Activated naive CD4-positive, alpha-beta T cell treated with anti-CD3 and anti-CD28 coated beads, Interleukin-2, amount 10 ng/mL, durations not matched to agents 7 days and 5 days (primary cell): Measurements from ENCODE around the gene ARHGAP22.

Experiments used
- CTCF ChIA-PET: fragments of 350-600 bp; sonication (Branson Sonifier 250); formaldehyde crosslinking; loops from one replicate; lab custom pipeline; 2021; ENCODE audit warnings: antibody characterized with exemption; lab: Charles Lee
- DNase-seq: peaks from one replicate; pipeline ENCODE4 v3.0.0-alpha.2; 2020
- H3K27ac Mint-ChIP-seq: one replicate; pipeline ENCODE4 v1.8.0; 2021; ENCODE audit warnings: mild to moderate bottlenecking, moderate library complexity, mixed read lengths
- H3K27me3 Mint-ChIP-seq: one replicate; pipeline ENCODE4 v1.8.0; 2021; ENCODE audit warnings: mild to moderate bottlenecking, mixed read lengths
- H3K36me3 Mint-ChIP-seq: one replicate; pipeline ENCODE4 v1.8.0; 2021; ENCODE audit warnings: mixed read lengths
- H3K4me1 Mint-ChIP-seq: one replicate; pipeline ENCODE4 v1.8.0; 2021; ENCODE audit warnings: mixed read lengths
- H3K4me3 Mint-ChIP-seq: one replicate; pipeline ENCODE4 v1.8.0; 2021; ENCODE audit warnings: mild to moderate bottlenecking, moderate library complexity, mixed read lengths
- H3K9me3 Mint-ChIP-seq: one replicate; pipeline ENCODE4 v1.8.0; 2021; ENCODE audit warnings: mixed read lengths

Gene ARHGAP22

GRCh38 chr10:48492201-48492600 is 112.7 kb downstream of the ARHGAP22 start:
- CTCF ChIA-PET = no interaction called here
- no peaks in the 10 kb centered on the region for H3K9me3 Mint-ChIP-seq
- H3K4me1 Mint-ChIP-seq = peaks cover 23% of the 10 kb centered on the region
- no peak overlapping the region for H3K27ac Mint-ChIP-seq
- H3K27me3 Mint-ChIP-seq = peaks cover 41% of the 10 kb centered on the region
- no peak for DNase-seq
- H3K36me3 Mint-ChIP-seq = no peaks in the 10 kb centered on the region
- H3K4me3 Mint-ChIP-seq = no peak overlapping the region

GRCh38 chr10:48491392-48492139 is 113.3 kb downstream of the ARHGAP22 start:
- no peaks in the 10 kb centered on the region for H3K9me3 Mint-ChIP-seq
- peaks cover 23% of the 10 kb centered on the region for H3K4me1 Mint-ChIP-seq
- no peak overlapping the region for H3K27ac Mint-ChIP-seq
- peaks cover 42% of the 10 kb centered on the region for H3K27me3 Mint-ChIP-seq
- H3K36me3 Mint-ChIP-seq = no peaks in the 10 kb centered on the region
- no peak overlapping the region for H3K4me3 Mint-ChIP-seq
- CTCF ChIA-PET = no interaction called here
- DNase-seq = no peak

GRCh38 chr10:48490946-48491345 is 113.9 kb downstream of the ARHGAP22 start:
- Mint-ChIP-seq H3K36me3 (no peaks in the 10 kb centered on the region), H3K9me3 (no peaks in the 10 kb centered on the region), H3K27ac (no peak overlapping the region), H3K27me3 (peaks cover 42% of the 10 kb centered on the region), H3K4me1 (peaks cover 23% of the 10 kb centered on the region), H3K4me3 (no peak overlapping the region)
- no peak for DNase-seq
- CTCF ChIA-PET = no interaction called here

- H3K9me3 Mint-ChIP-seq = no peaks in the 10 kb centered on the region
- peaks cover 23% of the 10 kb centered on the region for H3K4me1 Mint-ChIP-seq
- no peaks in the 10 kb centered on the region for H3K36me3 Mint-ChIP-seq
- H3K27me3 Mint-ChIP-seq = peaks cover 42% of the 10 kb centered on the region
- no peak for DNase-seq
- H3K4me3 Mint-ChIP-seq = no peak overlapping the region
- CTCF ChIA-PET = no interaction called here
- H3K27ac Mint-ChIP-seq = no peak overlapping the region
These were observed 114.3 kb downstream of the ARHGAP22 start for GRCh38 chr10:48490571-48490940.

GRCh38 chr10:48489099-48489498 is 115.8 kb downstream of the ARHGAP22 start:
- peaks cover 42% of the 10 kb centered on the region for H3K27me3 Mint-ChIP-seq
- CTCF ChIA-PET = no interaction called here
- peaks cover 12% of the 10 kb centered on the region for H3K4me1 Mint-ChIP-seq
- no peaks in the 10 kb centered on the region for H3K36me3 Mint-ChIP-seq
- H3K27ac Mint-ChIP-seq = no peak overlapping the region
- H3K4me3 Mint-ChIP-seq = no peak overlapping the region
- no peaks in the 10 kb centered on the region for H3K9me3 Mint-ChIP-seq
- DNase-seq = no peak

GRCh38 chr10:48487244-48487643 is 117.6 kb downstream of the ARHGAP22 start:
- H3K4me3 Mint-ChIP-seq = no peak overlapping the region
- no peak for DNase-seq
- CTCF ChIA-PET = no interaction called here
- H3K4me1 Mint-ChIP-seq = no peaks in the 10 kb centered on the region
- no peaks in the 10 kb centered on the region for H3K9me3 Mint-ChIP-seq
- peaks cover 36% of the 10 kb centered on the region for H3K27me3 Mint-ChIP-seq
- no peak overlapping the region for H3K27ac Mint-ChIP-seq
- no peaks in the 10 kb centered on the region for H3K36me3 Mint-ChIP-seq

- peaks cover 44% of the 10 kb centered on the region for H3K27me3 Mint-ChIP-seq
- no peaks in the 10 kb centered on the region for H3K4me1 Mint-ChIP-seq
- H3K36me3 Mint-ChIP-seq = no peaks in the 10 kb centered on the region
- CTCF ChIA-PET = no interaction called here
- H3K27ac Mint-ChIP-seq = no peak overlapping the region
- DNase-seq = no peak
- H3K4me3 Mint-ChIP-seq = no peak overlapping the region
- no peaks in the 10 kb centered on the region for H3K9me3 Mint-ChIP-seq
These were observed 119.2 kb downstream of the ARHGAP22 start for GRCh38 chr10:48485711-48486110.

GRCh38 chr10:48484911-48485310 is 120.0 kb downstream of the ARHGAP22 start:
- H3K4me3 Mint-ChIP-seq = no peak overlapping the region
- H3K4me1 Mint-ChIP-seq = no peaks in the 10 kb centered on the region
- DNase-seq = no peak
- H3K9me3 Mint-ChIP-seq = no peaks in the 10 kb centered on the region
- peaks cover 43% of the 10 kb centered on the region for H3K27me3 Mint-ChIP-seq
- CTCF ChIA-PET = no interaction called here
- H3K27ac Mint-ChIP-seq = no peak overlapping the region
- H3K36me3 Mint-ChIP-seq = no peaks in the 10 kb centered on the region

- no peak for DNase-seq
- Mint-ChIP-seq H3K36me3 (no peaks in the 10 kb centered on the region), H3K4me1 (no peaks in the 10 kb centered on the region), H3K4me3 (no peak overlapping the region), H3K27ac (no peak overlapping the region), H3K9me3 (no peaks in the 10 kb centered on the region), H3K27me3 (peaks cover 46% of the 10 kb centered on the region)
- CTCF ChIA-PET = no interaction called here
These were observed 122.7 kb downstream of the ARHGAP22 start for GRCh38 chr10:48482207-48482606.

- H3K9me3 Mint-ChIP-seq = no peaks in the 10 kb centered on the region
- no peaks in the 10 kb centered on the region for H3K36me3 Mint-ChIP-seq
- H3K4me1 Mint-ChIP-seq = no peaks in the 10 kb centered on the region
- H3K27ac Mint-ChIP-seq = no peak overlapping the region
- CTCF ChIA-PET = no interaction called here
- no peak overlapping the region for H3K4me3 Mint-ChIP-seq
- peaks cover 48% of the 10 kb centered on the region for H3K27me3 Mint-ChIP-seq
- no peak for DNase-seq
These were observed 123.5 kb downstream of the ARHGAP22 start for GRCh38 chr10:48481385-48481784.

- CTCF ChIA-PET = no interaction called here
- no peak for DNase-seq
- no peaks in the 10 kb centered on the region for H3K4me1 Mint-ChIP-seq
- no peaks in the 10 kb centered on the region for H3K9me3 Mint-ChIP-seq
- no peak overlapping the region for H3K27ac Mint-ChIP-seq
- peaks cover 55% of the 10 kb centered on the region for H3K27me3 Mint-ChIP-seq
- no peaks in the 10 kb centered on the region for H3K36me3 Mint-ChIP-seq
- H3K4me3 Mint-ChIP-seq = no peak overlapping the region
These were observed 124.2 kb downstream of the ARHGAP22 start for GRCh38 chr10:48480397-48481374.

- Mint-ChIP-seq H3K4me1 (no peaks in the 10 kb centered on the region), H3K36me3 (no peaks in the 10 kb centered on the region), H3K27me3 (peaks cover 57% of the 10 kb centered on the region), H3K27ac (no peak overlapping the region), H3K9me3 (no peaks in the 10 kb centered on the region), H3K4me3 (no peak overlapping the region)
- DNase-seq = no peak
- CTCF ChIA-PET = no interaction called here
These were observed 125.7 kb downstream of the ARHGAP22 start for GRCh38 chr10:48478980-48479811.

- CTCF ChIA-PET = no interaction called here
- Mint-ChIP-seq H3K27me3 (peaks cover 56% of the 10 kb centered on the region), H3K27ac (no peak overlapping the region)
These were observed 126.4 kb downstream of the ARHGAP22 start for GRCh38 chr10:48478469-48478868.

GRCh38 chr10:48477616-48478015 is 127.3 kb downstream of the ARHGAP22 start:
- DNase-seq = no peak
- Mint-ChIP-seq H3K27me3 (peaks cover 63% of the 10 kb centered on the region), H3K4me3 (no peak overlapping the region), H3K4me1 (no peaks in the 10 kb centered on the region), H3K27ac (no peak overlapping the region), H3K9me3 (no peaks in the 10 kb centered on the region), H3K36me3 (no peaks in the 10 kb centered on the region)
- CTCF ChIA-PET = no interaction called here

More at GRCh38 chr10:48478469-48478868, 126.4 kb downstream of the ARHGAP22 start:
- no peaks in the 10 kb centered on the region for H3K4me1 Mint-ChIP-seq
- DNase-seq = no peak
- no peaks in the 10 kb centered on the region for H3K36me3 Mint-ChIP-seq
- no peaks in the 10 kb centered on the region for H3K9me3 Mint-ChIP-seq
- no peak overlapping the region for H3K4me3 Mint-ChIP-seq
